ENCODE data around the gene GPT2.

The GPT2 gene, protein sequence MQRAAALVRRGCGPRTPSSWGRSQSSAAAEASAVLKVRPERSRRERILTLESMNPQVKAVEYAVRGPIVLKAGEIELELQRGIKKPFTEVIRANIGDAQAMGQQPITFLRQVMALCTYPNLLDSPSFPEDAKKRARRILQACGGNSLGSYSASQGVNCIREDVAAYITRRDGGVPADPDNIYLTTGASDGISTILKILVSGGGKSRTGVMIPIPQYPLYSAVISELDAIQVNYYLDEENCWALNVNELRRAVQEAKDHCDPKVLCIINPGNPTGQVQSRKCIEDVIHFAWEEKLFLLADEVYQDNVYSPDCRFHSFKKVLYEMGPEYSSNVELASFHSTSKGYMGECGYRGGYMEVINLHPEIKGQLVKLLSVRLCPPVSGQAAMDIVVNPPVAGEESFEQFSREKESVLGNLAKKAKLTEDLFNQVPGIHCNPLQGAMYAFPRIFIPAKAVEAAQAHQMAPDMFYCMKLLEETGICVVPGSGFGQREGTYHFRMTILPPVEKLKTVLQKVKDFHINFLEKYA

DNA sequence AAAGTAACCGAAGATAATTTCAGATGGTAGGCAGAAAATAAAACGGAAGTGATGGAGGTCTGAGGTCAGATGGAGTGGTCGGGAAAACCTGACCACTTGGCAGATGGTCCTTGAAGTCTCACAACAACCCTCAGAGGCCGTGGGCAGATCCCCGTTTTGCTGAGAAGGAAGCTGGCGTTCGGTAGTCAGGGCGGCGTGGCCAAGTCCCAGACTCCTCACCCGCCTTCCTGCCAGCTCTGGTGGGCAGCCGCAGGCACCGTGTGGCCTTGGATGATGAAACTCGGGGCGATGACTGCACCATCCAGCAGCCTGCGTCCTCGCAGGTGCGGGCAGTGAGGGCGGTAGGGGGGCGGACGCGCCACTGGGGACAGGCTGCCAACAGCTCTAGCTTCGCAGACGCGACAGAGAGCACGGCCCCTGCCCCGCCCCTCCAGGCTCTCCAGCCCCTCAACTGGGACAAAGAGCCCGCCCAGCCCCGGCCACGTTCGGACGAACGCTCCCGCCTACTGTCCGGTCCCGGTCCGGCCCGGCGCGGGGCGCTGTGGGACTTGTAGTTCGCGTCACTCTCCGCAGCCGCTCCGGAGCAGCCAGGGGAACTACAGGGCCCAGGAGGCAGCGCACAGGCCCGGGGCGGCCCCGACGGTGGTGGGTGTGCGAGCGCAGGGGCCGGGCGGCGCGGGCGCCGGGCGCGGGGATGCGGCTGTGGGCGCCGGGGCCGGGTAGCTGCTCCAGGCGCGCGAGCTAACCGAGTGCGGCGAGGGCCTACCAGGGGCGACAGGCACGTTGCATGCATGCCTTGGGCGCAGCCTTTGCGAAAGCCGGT is at the start of gene GPT2:
Gene GPT2 (plus strand): TSS at position 673 of the 823 bp plus-strand sequence. CDS start 354 bp downstream, outside the sequence.
- Histone ChIP-seq H3K4me3 (ENCODE audit: low read length) (peak within 1 kb of the TSS; percentile 81), H3K4me2 (ENCODE audit: low read length) (peak within 1 kb of the TSS; percentile 89), H4K20me1 (ENCODE audit: control insufficient read depth, insufficient read depth, low read depth, low read length) (no peaks in the 10 kb centered on the region), H3K27me3 (ENCODE audit: control insufficient read depth, low read length) (peaks cover 10% of the 10 kb centered on the region), H3K4me1 (ENCODE audit: control insufficient read depth, low read length) (peaks cover 15% of the 10 kb centered on the region), H3F3A (ENCODE audit: control insufficient read depth, insufficient read depth) (no peaks in the 10 kb centered on the region; the same call in 1 of the 2 replicates), H3K79me2 (ENCODE audit: control insufficient read depth, low read length) (peaks cover 3% of the 10 kb centered on the region; the same call in 1 of the 2 replicates), H3K9me3 (ENCODE audit: control insufficient read depth, insufficient read depth, low read length) (no peaks in the 10 kb centered on the region), H3K27ac (ENCODE audit: low read depth, low read length) (no peak within 1 kb of the TSS), H3K9me2 (replicated peaks; ENCODE audit: control insufficient read depth, low read length) (no peaks in the 10 kb centered on the region), H3K36me3 (ENCODE audit: control insufficient read depth, low read length) (no peaks in the 10 kb centered on the region)
- TF ChIP-seq EZH2phosphoT487 (IDR thresholded peaks at IDR 0.05; ENCODE audit: borderline replicate concordance, low read length) (no peak), CTCF (IDR thresholded peaks at IDR 0.05; ENCODE audit: low read depth, low read length, poor library complexity, severe bottlenecking) (no peak)

- peak overlapping the region; percentile 19; the same call in 1 of the 2 replicates for H3K4me3 ChIP-seq (ENCODE audit: low read length)
- no peaks in the 10 kb centered on the region for H3K79me2 ChIP-seq (ENCODE audit: control insufficient read depth, low read length)
- peaks cover 37% of the 10 kb centered on the region for H3F3A ChIP-seq (ENCODE audit: control insufficient read depth, insufficient read depth)
- H3K36me3 ChIP-seq (ENCODE audit: control insufficient read depth, low read length), result no peaks in the 10 kb centered on the region
- no peaks in the 10 kb centered on the region for H3K27me3 ChIP-seq (ENCODE audit: control insufficient read depth, low read length)
- H3K4me2 ChIP-seq (ENCODE audit: low read length), result peak overlapping the region; percentile 35
- H3K9me3 ChIP-seq (ENCODE audit: control insufficient read depth, insufficient read depth, low read length), result no peaks in the 10 kb centered on the region
- no peaks in the 10 kb centered on the region for H4K20me1 ChIP-seq (ENCODE audit: control insufficient read depth, insufficient read depth, low read depth, low read length)
- no peak overlapping the region for H3K27ac ChIP-seq (ENCODE audit: low read depth, low read length)
- peaks cover 49% of the 10 kb centered on the region for H3K4me1 ChIP-seq (ENCODE audit: control insufficient read depth, low read length)
- TF ChIP-seq EZH2phosphoT487 (IDR thresholded peaks at IDR 0.05; ENCODE audit: borderline replicate concordance, low read length), result no peak
- TF ChIP-seq CTCF (IDR thresholded peaks at IDR 0.05; ENCODE audit: low read depth, low read length, poor library complexity, severe bottlenecking), result no peak
- H3K9me2 ChIP-seq (replicated peaks; ENCODE audit: control insufficient read depth, low read length), result no peaks in the 10 kb centered on the region
Observed at GRCh38 chr16:46836534-46837530, 47.3 kb upstream of the GPT2 start.

DNA sequence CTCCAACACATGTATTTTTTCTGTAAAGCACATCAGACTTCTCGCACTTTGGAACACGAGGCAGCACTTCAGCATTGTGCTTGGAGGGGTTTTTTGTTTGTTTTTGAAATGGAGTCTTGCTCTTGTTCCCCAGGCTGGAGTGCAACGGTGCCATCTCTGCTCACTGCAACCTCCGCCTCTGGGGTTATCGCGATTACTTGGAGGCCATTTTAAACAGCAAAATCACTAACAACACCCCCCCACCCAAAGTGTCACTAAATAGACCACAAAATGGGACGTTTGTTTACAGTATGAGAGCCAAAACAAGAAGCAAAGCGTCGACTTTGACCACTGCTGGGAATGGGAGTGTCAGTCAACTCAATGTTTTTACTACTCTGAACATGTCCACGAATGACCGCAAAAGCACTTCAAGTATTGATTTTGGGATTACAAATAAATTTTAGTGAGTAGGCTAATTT is 44.1 kb upstream of the GPT2 start:
- Histone ChIP-seq H3K27ac (ENCODE audit: low read depth, low read length) (no peak overlapping the region), H3K79me2 (ENCODE audit: control insufficient read depth, low read length) (no peaks in the 10 kb centered on the region), H3K4me3 (ENCODE audit: low read length) (no peak overlapping the region), H3K4me2 (ENCODE audit: low read length) (no peak overlapping the region), H4K20me1 (ENCODE audit: control insufficient read depth, insufficient read depth, low read depth, low read length) (no peaks in the 10 kb centered on the region), H3K4me1 (ENCODE audit: control insufficient read depth, low read length) (peaks cover 17% of the 10 kb centered on the region), H3K27me3 (ENCODE audit: control insufficient read depth, low read length) (no peaks in the 10 kb centered on the region), H3K36me3 (ENCODE audit: control insufficient read depth, low read length) (no peaks in the 10 kb centered on the region), H3K9me3 (ENCODE audit: control insufficient read depth, insufficient read depth, low read length) (no peaks in the 10 kb centered on the region), H3K9me2 (replicated peaks; ENCODE audit: control insufficient read depth, low read length) (no peaks in the 10 kb centered on the region), H3F3A (ENCODE audit: control insufficient read depth, insufficient read depth) (peaks cover 23% of the 10 kb centered on the region)
- TF ChIP-seq CTCF (IDR thresholded peaks at IDR 0.05; ENCODE audit: low read depth, low read length, poor library complexity, severe bottlenecking) (no peak), EZH2phosphoT487 (IDR thresholded peaks at IDR 0.05; ENCODE audit: borderline replicate concordance, low read length) (no peak)

Data from DOHH2 (cell line).